Measurements from ENCODE around the gene TASP1. TPM values are rescaled to one million over a fixed set of nuclear protein-coding genes. Genes with fewer than 3 reads are reported as not detected.
"Not testable (repeated sequence)": the region's sequence is repeated elsewhere in the genome, so short reads cannot be mapped to it uniquely, and the experiment has no call there.

The TASP1 gene
- total RNA-seq, 2 experiments from 2014 or later: 11.0 to 11.5 TPM

GRCh38 chr20:13515291-13515690, 123.4 kb downstream of the TASP1 start:
- no peaks in the 10 kb centered on the region for H3K27me3 Mint-ChIP-seq
- H3K4me1 Mint-ChIP-seq: peaks cover 3% of the 10 kb centered on the region
- H3K9me3 Mint-ChIP-seq: peaks cover 17% of the 10 kb centered on the region
- no peak for DNase-seq
- peaks cover 70% of the 10 kb centered on the region for H3K36me3 Mint-ChIP-seq
- no peak overlapping the region for H3K27ac Mint-ChIP-seq
- no peak overlapping the region for H3K4me3 Mint-ChIP-seq

DNA sequence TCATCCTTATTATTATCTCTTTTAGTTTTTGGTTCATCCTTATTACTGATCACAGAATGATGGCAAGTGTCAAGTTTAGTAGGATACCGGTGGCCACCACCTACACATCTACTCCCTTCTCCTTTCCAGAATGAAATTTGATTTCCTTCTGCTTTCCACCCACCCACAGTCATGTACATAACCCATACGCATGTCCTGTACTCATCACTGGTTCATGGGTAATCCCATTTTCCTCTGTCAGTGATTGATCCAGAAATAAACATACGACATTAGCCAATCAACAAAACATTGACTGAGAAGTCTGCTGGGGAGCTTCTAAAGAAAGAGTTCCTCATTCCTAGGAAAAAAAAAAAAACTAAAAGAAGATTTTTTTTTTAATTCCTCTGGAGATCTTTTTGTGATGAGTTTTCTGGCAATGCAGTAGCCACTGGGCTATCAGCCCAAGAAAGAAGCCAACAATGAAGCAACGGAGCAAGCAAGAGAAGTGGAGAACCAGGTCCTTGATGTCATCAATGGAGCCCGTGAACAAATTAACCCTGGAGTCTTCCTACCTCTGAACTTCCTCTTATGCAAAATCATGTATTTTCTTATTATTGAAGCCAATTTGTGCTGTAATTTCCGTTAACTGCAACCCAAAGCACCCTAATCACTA, 127.8 kb downstream of the TASP1 start:
- Mint-ChIP-seq H3K36me3 (peaks cover 74% of the 10 kb centered on the region), H3K4me3 (no peak overlapping the region), H3K4me1 (no peaks in the 10 kb centered on the region), H3K27me3 (no peaks in the 10 kb centered on the region), H3K27ac (no peak overlapping the region), H3K9me3 (peaks cover 37% of the 10 kb centered on the region)
- no peak for DNase-seq

DNA sequence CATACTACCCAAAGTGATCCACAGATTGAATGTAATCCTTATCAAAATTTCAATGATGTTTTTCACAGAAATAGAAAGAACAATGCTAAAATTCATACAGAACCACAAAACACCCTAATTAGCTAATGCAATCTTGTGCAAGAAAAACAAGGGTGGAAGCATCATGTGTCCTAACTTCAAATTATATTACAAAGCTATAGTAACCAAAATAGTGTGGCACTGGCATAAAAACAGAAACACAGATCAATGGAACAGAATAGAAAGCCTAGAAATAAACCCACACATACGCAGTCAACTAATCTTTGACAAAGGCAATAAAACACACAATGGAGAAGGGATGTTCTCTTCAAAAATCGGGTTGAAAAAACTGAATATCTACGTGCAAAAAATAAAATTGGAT, 131.1 kb downstream of the TASP1 start:
- Mint-ChIP-seq H3K4me3 (no peak overlapping the region), H3K9me3 (peaks cover 49% of the 10 kb centered on the region), H3K27ac (no peak overlapping the region), H3K27me3 (no peaks in the 10 kb centered on the region), H3K36me3 (peaks cover 77% of the 10 kb centered on the region), H3K4me1 (no peaks in the 10 kb centered on the region)
- DNase-seq: no peak

DNA sequence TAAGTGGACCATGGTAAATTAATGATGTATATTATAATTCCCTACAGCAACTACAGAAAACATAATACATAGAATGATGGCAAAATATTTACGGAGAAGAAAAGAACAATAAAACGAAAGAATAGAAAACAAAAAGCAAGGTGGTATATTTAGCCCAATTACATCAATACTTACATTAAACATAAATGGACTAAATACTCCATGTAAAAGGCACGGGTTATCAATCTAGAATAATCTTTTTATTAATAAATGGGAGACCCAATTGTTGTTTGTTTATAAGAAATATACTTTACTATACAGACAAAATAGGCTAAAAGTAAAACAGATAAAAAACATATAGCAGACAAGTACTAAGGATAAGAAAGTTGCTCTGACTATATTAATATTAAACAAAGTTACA, 137.2 kb downstream of the TASP1 start:
- peaks cover 76% of the 10 kb centered on the region for H3K36me3 Mint-ChIP-seq
- H3K9me3 Mint-ChIP-seq: peaks cover 50% of the 10 kb centered on the region
- H3K27ac Mint-ChIP-seq: no peak overlapping the region
- no peaks in the 10 kb centered on the region for H3K27me3 Mint-ChIP-seq
- no peak for DNase-seq
- no peak overlapping the region for H3K4me3 Mint-ChIP-seq
- no peaks in the 10 kb centered on the region for H3K4me1 Mint-ChIP-seq

DNA sequence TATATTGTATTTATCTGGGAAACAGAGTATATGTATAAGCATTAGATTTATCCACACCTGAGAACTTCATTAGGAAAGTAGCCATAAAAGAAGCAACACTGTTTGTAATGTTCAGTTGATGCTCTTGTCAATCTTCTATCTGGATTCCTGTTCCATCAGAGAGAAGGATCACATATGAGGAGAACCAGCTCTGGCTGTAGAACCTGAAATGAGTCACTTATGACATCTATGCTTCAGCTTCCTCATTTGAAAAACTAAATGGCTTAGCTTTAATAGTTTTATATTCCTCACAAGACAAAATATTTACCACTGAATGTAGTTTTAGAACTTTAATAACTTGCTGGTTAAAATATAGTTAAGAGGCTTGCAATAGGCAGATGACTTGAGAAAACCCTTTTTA, 144.7 kb downstream of the TASP1 start:
- Mint-ChIP-seq H3K36me3 (peaks cover 36% of the 10 kb centered on the region), H3K27me3 (no peaks in the 10 kb centered on the region), H3K27ac (no peak overlapping the region), H3K4me3 (no peak overlapping the region), H3K4me1 (peaks cover 2% of the 10 kb centered on the region), H3K9me3 (peaks cover 15% of the 10 kb centered on the region)
- DNase-seq: no peak

- no peak overlapping the region for H3K4me3 Mint-ChIP-seq
These were observed 145.6 kb downstream of the TASP1 start for GRCh38 chr20:13493143-13493542.

GRCh38 chr20:13492001-13492481, 146.7 kb downstream of the TASP1 start:
- no peaks in the 10 kb centered on the region for H3K27me3 Mint-ChIP-seq
- no peak overlapping the region for H3K27ac Mint-ChIP-seq
- H3K4me1 Mint-ChIP-seq: peaks cover 2% of the 10 kb centered on the region
- H3K9me3 Mint-ChIP-seq: peaks cover 2% of the 10 kb centered on the region
- peaks cover 17% of the 10 kb centered on the region for H3K36me3 Mint-ChIP-seq
- H3K4me3 Mint-ChIP-seq: no peak overlapping the region
- no peak for DNase-seq

More at GRCh38 chr20:13493143-13493542, 145.6 kb downstream of the TASP1 start:
- Mint-ChIP-seq H3K4me1 (peaks cover 2% of the 10 kb centered on the region), H3K9me3 (peaks cover 10% of the 10 kb centered on the region), H3K36me3 (peaks cover 28% of the 10 kb centered on the region), H3K27me3 (no peaks in the 10 kb centered on the region), H3K27ac (no peak overlapping the region)
- DNase-seq: no peak

DNA sequence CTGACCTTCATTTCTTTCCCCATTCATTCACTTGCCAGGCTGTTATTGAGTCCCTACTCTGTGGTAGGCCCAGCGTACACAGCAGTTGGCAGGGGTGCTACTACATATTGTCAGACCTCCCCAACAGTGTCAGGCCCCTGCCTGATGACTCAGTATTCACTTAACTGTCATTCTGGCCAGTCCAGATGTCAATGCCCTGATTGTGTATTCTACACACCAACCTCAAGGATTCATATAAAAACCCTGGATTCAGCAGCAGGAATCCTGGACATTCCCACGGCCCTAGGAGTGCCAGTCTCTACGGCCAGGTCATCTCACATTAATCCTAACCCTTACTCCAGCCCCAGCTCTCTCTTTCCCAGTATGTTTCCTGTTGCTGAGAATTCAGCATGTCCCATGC, 151.5 kb downstream of the TASP1 start:
- no peaks in the 10 kb centered on the region for H3K27me3 Mint-ChIP-seq
- peaks cover 25% of the 10 kb centered on the region for H3K36me3 Mint-ChIP-seq
- H3K4me1 Mint-ChIP-seq: no peaks in the 10 kb centered on the region
- DNase-seq: no peak
- H3K9me3 Mint-ChIP-seq: peaks cover 5% of the 10 kb centered on the region
- H3K4me3 Mint-ChIP-seq: no peak overlapping the region
- no peak overlapping the region for H3K27ac Mint-ChIP-seq

DNA sequence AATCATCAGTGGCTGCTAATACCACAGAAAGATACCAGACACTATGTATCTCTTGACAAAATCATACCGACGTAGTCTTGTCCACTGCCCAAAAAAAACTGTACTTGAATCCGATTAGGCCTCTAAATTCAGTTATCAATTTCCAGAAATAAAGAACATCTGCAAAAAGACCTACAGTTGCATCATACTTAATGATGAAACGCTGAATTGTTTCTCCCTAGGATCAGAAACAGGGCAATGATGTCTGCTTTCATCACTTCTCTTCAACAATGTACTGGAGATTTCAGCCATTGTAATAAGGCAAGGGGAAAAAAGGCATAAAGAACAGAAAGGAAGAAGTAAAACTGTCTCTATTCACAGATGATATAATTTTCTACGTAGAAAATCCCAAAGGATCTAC, 152.0 kb downstream of the TASP1 start:
- H3K4me1 Mint-ChIP-seq: no peaks in the 10 kb centered on the region
- no peak overlapping the region for H3K4me3 Mint-ChIP-seq
- H3K27ac Mint-ChIP-seq: no peak overlapping the region
- H3K27me3 Mint-ChIP-seq: no peaks in the 10 kb centered on the region
- H3K36me3 Mint-ChIP-seq: peaks cover 28% of the 10 kb centered on the region
- peaks cover 8% of the 10 kb centered on the region for H3K9me3 Mint-ChIP-seq
- DNase-seq: no peak

DNA sequence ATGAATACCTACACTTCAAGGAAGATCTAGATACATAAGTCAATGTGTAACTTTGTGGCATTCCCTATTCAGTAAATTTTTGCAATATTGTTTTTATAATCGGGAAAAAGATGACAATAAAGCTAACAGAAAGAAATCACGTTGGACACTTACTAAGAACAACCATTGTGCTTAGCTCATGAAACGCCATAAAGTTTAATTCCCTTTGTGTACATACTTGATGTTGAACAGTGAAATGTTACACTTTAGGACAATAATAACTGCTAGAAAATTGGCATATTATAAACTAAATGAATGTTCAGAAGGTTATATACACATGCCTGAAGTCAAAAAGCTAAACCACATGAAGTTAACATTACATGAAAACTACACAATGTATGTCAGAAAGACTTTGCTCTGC, 153.2 kb downstream of the TASP1 start:
- peaks cover 12% of the 10 kb centered on the region for H3K9me3 Mint-ChIP-seq
- peaks cover 36% of the 10 kb centered on the region for H3K36me3 Mint-ChIP-seq
- no peak overlapping the region for H3K4me3 Mint-ChIP-seq
- H3K4me1 Mint-ChIP-seq: no peaks in the 10 kb centered on the region
- no peak overlapping the region for H3K27ac Mint-ChIP-seq
- no peak for DNase-seq
- no peaks in the 10 kb centered on the region for H3K27me3 Mint-ChIP-seq

- not testable (repeated sequence) for DNase-seq, H3K27ac Mint-ChIP-seq, H3K27me3 Mint-ChIP-seq, H3K4me1 Mint-ChIP-seq, H3K4me3 Mint-ChIP-seq
- Mint-ChIP-seq H3K9me3 (peaks cover 12% of the 10 kb centered on the region), H3K36me3 (peaks cover 40% of the 10 kb centered on the region)
These were observed 153.7 kb downstream of the TASP1 start for GRCh38 chr20:13485019-13485418.

- Mint-ChIP-seq H3K36me3 (peaks cover 45% of the 10 kb centered on the region), H3K9me3 (peaks cover 13% of the 10 kb centered on the region)
- H3K4me1 Mint-ChIP-seq, H3K27me3 Mint-ChIP-seq, H3K27ac Mint-ChIP-seq, DNase-seq, H3K4me3 Mint-ChIP-seq: not testable (repeated sequence)
These were observed 155.3 kb downstream of the TASP1 start for GRCh38 chr20:13483472-13483871.

DNA sequence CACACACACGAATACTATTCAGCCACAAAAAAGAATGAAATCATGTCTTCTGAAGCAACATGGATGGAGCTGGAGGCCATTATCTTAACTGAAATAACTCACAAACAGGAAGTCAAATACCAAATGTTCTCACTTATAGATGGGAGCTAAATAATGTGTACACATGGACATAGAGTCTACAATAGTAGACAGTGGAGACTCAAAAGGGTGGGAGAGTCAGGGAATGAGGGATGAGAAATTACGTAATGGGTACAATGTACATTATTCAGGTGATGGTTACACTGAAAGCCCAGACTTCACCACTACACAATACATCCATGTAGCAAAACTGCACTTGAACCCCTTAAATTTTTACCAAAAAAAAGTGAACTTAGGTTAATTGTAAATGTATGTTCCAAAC, 160.4 kb downstream of the TASP1 start:
- H3K36me3 Mint-ChIP-seq: peaks cover 48% of the 10 kb centered on the region
- H3K4me3 Mint-ChIP-seq: no peak overlapping the region
- no peak for DNase-seq

GRCh38 chr20:13474467-13474866, 164.3 kb downstream of the TASP1 start:
- Mint-ChIP-seq H3K27ac (no peak overlapping the region), H3K4me3 (no peak overlapping the region), H3K9me3 (peaks cover 13% of the 10 kb centered on the region), H3K36me3 (peaks cover 45% of the 10 kb centered on the region), H3K4me1 (no peaks in the 10 kb centered on the region), H3K27me3 (no peaks in the 10 kb centered on the region)
- DNase-seq: no peak

More for the DNA sequence above, 160.4 kb downstream of the TASP1 start:
- Mint-ChIP-seq H3K9me3 (peaks cover 18% of the 10 kb centered on the region), H3K27ac (no peak overlapping the region), H3K4me1 (no peaks in the 10 kb centered on the region), H3K27me3 (no peaks in the 10 kb centered on the region)

DNA sequence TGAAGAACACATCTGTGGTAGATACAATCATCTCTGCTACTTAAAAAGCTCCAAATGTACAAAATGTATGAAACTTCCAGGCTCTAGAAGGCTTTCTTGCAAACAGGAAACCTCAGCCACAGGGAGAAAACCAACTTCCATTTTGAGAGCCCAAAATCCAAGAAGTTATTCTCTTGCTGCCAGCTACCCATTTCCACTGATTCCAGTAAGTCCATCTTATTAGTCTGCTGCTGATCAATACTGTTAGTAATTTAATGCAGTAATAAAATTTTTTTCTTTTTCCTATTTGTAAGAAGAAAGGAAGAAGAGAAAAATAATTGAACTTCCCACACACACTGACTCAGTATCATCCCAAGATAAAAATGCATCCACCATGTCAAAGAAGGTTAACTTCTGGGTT, 169.5 kb downstream of the TASP1 start:
- Mint-ChIP-seq H3K27ac (no peak overlapping the region), H3K4me3 (no peak overlapping the region), H3K4me1 (no peaks in the 10 kb centered on the region), H3K27me3 (no peaks in the 10 kb centered on the region), H3K36me3 (peaks cover 41% of the 10 kb centered on the region), H3K9me3 (peaks cover 13% of the 10 kb centered on the region)
- no peak for DNase-seq

GRCh38 chr20:13468166-13468565, 170.6 kb downstream of the TASP1 start:
- Mint-ChIP-seq H3K27me3 (no peaks in the 10 kb centered on the region), H3K4me3 (no peak overlapping the region), H3K27ac (no peak overlapping the region), H3K4me1 (no peaks in the 10 kb centered on the region), H3K36me3 (peaks cover 35% of the 10 kb centered on the region), H3K9me3 (peaks cover 8% of the 10 kb centered on the region)
- DNase-seq: no peak
